Prostate gland (tissue), 2 donors: ENCODE results near the gene GPR18.

Experiments
- POLR2A ChIP-seq: fragments of 450-650 bp; IDR thresholded peaks from one replicate; pipeline ENCODE4 v1.6.1; 2016; ENCODE audit warnings: antibody characterized with exemption, mild to moderate bottlenecking
- TF ChIP-seq, protein P1 (sequence below), 4 experiments: fragments of 200-600 bp in 2 of 4; fragments of 450-650 bp in 2 of 4; sonication (generic) in 2 of 4; IDR thresholded peaks; 1 replicate in 3 of 4; 2 replicates in 1 of 4; pipeline ENCODE4 v1.5.1; 2016 to 2019; ENCODE audit warnings: antibody characterized with exemption in 4 of 4, mild to moderate bottlenecking in 2 of 4, moderate library complexity in 2 of 4

DNA sequence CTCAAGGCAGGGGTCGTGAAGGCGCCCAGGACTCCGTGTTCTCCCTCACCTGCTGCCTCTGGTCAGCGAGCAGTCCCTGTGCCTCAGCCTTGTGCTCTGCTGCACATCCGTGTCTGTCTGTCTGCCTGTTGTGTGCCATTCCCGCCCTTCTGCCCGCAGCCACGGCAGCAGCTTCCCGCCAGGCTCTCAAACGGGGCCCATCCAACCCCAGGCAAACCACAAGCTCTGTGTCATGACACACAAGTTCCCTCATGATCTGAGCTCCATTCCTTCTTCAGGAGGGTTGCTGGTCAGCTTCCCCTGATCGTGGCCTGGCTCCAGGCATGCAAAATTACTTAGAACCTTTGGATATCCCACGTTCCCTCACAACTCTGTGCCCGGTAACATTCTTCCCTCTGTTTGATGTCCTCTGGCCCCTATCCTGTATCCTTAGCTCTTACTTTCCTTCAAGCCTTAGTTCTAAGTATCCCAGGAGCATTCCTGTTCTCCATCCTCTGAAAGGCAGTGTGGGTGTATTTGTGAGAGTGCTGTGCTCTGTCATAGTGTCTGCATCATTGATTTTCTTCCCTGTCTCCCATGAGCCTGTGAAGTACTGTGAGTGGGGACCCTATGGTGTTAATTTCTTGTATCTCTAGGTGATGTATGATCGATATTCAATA, 45.8 kb upstream of the GPR18 start:
- TF ChIP-seq POLR2A: no peak
- TF ChIP-seq, protein P1, sequence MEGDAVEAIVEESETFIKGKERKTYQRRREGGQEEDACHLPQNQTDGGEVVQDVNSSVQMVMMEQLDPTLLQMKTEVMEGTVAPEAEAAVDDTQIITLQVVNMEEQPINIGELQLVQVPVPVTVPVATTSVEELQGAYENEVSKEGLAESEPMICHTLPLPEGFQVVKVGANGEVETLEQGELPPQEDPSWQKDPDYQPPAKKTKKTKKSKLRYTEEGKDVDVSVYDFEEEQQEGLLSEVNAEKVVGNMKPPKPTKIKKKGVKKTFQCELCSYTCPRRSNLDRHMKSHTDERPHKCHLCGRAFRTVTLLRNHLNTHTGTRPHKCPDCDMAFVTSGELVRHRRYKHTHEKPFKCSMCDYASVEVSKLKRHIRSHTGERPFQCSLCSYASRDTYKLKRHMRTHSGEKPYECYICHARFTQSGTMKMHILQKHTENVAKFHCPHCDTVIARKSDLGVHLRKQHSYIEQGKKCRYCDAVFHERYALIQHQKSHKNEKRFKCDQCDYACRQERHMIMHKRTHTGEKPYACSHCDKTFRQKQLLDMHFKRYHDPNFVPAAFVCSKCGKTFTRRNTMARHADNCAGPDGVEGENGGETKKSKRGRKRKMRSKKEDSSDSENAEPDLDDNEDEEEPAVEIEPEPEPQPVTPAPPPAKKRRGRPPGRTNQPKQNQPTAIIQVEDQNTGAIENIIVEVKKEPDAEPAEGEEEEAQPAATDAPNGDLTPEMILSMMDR (IDR thresholded peaks at IDR 0.05): no peak
